NCI-H510A (cell line): ENCODE measurements around the gene KBTBD4.

Source experiments
- DNase-seq: peaks from one replicate; lab custom pipeline; 2025; lab: John Stamatoyannopoulos, UW

Gene KBTBD4

DNA sequence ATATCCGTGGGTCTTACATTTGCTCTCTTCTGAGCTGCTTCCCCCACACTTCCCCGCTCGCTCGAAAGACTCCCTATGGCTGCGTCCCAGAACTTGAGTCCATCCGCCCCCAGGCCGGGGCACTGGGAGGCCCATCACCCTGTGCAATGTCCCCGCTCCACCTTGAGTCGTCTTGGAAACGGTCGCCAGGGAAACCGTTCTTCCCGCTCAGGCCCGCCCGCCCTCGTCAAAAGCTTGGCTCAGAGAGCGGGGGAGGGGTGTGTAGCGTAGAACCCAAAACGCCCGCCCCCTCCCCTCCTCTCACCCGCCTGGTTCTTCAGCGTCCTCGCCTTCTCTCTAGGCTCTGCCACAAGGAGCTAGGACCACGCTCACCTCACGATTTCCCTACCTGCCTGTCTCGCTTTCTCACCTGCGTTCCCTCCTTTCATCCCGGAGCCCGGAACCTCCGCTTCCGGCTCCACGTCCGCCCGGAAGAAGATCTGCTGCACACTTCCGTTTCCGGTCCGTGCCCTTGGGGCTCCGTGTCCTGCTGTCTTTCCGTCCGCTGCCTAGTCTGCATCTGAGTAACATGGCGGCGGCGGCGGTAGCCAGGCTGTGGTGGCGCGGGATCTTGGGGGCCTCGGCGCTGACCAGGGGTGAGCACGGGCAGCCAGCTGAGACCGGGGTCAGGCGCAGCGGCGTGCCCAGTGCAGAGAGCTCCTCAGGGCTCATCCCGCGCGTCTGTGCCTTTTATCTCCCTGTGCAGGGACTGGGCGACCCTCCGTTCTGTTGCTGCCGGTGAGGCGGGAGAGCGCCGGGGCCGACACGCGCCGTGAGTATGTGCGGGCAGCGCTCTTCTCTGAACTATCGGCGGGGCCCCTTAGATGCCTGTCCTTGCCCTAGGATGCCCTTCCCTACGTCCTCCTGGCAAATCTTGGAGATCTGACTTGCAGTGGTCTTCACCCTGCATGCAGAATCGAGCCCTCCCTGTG lies at the start of gene KBTBD4, which contains the start of gene NDUFS3:
TSS of gene KBTBD4 (minus strand) at position 447 of the 971 bp plus-strand sequence. CDS start at position 428, 19 bp downstream.
TSS of gene NDUFS3 (plus strand) at position 551 of the 971 bp plus-strand sequence. CDS start at position 569, 18 bp downstream.
- peak; percentile 48 for DNase-seq

DNA sequence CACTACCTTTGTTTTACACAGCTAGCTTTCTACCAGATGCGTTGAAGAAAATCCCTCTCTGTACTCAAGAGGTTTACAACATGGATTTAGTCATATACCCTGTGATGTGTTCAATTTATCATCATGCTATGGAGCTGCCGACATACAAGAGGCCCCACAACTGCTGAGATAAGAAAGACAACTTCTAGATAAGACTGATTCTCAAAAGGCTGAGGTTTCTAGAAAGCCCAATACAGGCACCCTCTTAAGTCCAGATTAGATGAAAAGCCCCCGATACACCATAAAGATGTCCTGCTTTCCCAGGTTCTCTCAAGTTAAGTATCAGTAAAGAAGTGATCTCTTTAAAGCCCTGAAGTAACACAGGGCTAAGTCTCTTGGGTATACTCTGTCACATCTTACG lies 49.3 kb upstream of the KBTBD4 start:
- no peak for DNase-seq

DNA sequence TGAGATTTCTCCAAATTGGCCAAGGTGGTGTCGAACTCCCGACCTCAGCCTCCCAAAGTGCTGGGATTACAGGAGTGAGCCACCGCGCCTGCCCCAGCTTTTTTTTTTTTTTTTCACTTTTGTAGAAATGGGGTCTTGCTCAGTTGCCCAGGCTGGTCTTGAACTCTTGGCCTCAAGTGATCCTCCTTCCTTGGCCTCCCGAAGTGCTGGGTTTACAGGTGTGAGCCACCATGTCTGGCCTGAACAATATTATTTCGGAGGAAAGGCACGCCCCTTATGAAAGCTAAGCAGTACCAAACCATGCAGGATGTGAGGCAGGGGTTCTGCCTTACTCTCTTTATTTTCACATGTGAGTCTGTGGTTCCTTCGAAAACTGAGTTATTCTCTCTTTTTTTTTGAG lies 47.5 kb upstream of the KBTBD4 start:
- no peak for DNase-seq

DNA sequence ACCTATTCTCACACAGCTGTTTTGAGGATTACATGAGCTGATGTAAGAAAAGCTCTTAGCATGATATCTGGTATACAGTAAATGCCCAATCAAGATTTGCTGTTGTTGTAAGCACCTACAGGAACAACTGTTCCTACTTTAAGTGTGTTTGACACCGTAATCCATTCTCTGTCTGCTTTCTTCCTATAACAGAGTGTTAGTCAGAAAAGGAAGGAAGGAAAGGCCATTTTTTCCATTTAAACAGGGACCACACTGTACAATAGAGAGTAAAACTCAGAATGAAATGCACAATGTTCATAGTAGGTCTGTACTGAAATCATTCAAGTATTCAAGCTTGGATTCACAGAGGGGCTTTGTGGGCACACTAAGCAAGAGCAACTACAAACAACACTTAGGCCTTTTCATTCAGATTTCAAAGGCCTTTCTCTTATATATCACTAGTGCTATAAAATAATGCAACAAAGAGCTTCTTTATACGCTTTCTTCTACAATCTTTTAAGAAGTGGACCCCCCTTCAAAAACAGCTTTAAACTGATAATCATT lies 42.1 kb upstream of the KBTBD4 start:
- DNase-seq = no peak

DNA sequence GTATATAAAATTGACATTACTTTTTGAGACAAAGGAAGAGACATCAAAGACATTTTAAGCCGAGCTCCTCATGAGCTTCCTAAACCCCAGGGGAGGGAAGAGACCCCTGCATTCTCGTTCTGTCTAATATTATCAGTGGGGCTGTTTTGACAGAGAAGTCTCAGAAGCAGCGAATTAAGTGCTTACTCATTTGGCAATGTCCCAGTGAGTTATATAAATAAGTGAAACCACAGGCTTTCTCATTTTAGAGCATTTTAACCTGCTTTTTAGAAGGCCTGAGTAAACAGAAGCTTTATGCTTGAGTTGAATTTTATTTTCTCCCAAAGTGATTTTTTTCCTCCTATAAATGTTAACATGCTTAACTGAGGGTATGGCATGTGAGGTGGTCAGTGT lies 38.6 kb upstream of the KBTBD4 start:
- no peak for DNase-seq

DNA sequence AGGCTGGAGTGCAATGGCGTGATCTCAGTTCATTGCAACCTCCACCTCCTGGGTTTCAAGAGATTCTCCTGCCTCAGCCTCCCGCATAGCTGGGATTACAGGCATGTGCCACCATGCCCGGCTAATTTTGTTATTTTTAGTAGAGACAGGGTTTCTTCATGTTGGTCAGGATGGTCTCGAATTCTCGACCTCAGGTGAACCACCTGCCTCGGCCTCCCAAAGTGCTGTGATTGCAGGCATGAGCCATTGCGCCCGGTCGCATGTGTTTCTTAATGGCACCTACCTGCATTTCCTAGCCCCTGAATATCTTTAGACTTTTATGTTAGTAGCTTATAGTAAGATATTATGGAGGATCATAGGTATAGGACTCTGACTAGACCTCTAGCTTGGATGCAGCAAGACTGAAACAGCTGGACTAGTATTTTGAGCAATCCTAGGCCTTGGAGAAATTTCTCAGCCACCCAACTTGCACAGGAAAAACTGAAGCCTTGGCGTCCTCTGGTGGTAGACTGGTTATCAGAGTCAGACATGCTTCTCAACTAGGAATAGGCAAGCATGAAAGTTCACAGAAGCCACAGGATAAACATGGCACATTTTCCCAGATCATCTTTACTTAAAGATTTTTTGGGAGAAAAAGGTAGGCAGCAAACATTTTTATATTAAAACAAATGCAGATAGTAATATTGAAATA lies 38.1 kb upstream of the KBTBD4 start:
- DNase-seq = no peak

DNA sequence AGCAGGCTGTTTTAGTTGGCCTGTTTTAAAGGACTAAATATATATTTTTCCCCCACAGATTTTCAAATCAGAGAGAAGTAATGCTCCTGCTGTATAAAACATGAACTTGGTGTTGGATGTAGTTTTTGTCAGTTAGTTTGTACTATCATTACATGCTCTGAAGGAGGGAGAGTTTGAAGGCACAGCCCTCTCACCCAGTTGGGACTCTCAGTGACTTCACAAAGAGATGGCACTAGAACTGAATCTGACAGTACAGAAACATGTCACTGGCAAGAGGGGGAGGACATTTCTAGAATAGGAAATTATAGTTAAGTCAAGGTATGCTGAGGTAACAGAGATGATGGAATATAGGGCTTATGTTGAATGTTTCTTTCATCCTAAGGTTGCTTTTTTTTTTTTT lies 36.5 kb upstream of the KBTBD4 start:
- DNase-seq = no peak

DNA sequence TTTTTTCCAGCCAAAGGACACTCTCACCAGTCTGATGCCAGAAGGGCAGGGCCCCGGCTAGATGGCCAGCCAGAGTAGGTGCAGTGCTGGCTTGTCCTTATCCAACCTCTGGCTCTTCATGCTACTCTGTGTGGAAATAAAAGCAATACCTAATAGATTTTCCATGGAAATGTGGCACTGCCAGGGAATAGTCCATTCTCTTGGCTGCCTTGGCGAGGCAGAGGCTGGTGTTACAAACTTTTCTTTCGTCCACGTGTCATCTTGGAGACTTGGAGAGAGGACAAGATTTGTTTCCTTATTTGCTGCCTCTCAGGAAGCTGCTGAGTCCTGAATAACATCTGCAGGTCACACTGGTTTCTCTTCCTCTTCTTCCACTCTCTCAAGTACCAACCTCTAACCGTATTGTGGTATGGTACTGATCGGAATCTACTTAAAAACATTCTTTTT lies 32.6 kb upstream of the KBTBD4 start:
- DNase-seq = no peak

DNA sequence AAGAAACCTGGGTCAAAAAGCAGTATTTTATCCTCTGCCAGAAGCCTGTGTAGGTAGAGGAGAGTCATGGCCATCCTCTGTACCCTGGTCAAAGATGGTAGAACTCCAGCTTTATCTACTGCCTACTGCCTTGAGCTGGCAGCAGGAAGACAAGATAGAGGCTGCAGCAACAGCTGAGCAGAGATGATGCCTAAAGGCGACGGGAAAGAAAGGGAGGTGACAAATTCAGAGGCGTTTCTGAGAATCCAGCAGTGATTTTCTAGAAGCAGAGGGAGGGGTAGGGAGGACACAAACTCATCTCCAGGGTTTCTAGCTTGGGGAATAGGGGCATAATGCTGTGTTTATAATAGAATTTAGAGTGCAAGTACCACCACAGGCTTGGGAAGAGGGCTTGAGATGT lies 30.9 kb upstream of the KBTBD4 start:
- no peak for DNase-seq

DNA sequence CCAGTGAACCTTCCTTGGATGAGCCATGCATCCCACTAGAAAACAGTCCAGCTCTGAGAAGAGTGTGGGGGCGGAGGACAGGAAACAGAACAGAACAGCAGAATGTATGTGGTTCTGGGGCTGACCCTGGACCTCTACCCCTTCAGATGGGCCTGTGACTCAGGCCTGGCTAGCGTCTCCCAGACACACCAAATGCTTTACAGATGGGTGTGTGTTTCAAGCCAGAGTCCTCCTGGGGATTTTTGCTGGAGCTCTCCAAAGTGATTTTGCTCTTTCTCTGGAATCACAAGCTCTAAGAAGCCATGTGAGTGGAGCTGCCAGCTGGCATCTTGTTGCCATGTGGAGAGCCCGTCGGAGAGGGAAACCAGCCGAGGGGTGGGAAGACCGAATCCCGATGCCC lies 28.6 kb upstream of the KBTBD4 start:
- no peak for DNase-seq

DNA sequence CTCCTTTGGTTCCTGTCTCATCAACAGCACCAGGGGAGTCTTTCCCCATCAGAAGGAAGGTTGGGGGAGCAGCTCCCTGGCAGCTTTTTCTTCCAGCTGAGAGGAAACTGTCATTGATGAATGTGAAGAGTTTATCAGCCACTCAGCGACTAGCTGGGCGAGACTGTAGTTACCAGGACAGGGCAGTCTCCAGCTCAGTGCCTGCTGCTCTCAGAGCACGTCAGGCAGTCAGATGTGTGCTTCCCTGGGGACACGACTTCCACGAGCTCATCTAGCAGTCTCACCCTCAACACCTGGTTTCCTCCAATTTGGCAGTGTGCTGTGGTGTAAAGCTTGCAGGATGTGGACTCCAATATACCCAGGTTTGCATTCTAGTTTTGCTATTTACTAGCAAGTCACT lies 28.0 kb upstream of the KBTBD4 start:
- DNase-seq = no peak

DNA sequence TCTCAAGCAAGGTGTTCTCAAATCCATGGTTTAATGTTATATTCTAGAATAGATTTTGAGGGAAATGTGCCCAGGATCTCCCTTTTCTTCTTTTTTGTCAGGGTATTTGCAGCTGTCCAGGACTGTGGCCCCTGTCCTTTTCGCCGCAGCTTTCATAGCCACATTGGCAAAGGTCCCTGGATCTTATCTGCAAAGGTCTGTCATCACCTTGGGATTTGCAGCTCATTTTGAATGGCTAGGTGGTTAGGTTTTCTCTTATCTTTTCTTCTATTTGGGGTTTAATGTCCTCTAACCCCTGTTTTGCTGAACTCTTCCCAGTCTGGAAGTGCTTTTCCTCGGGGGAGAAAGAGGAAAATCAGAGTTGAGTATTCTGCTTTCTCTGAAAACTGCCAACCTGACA lies 27.2 kb upstream of the KBTBD4 start:
- no peak for DNase-seq

DNA sequence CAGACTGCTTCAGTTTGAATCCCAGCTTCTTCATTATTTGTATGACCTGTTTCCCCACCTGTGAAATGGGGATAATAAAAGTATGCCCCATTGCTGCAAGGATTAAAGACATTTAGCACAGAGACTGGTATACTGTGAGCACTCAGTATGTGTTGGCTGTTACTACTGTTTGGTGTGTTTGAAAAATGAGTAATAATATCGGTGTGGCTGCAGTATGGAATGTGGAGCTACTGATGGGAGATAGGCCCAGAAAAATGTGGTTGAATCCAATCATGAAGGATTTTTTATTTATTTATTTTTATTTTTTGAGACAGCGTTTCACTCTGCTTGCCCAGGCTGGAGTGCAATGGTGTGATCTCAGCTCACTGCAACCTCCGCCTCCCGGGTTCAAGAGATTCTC lies 24.5 kb upstream of the KBTBD4 start:
- DNase-seq = no peak

DNA sequence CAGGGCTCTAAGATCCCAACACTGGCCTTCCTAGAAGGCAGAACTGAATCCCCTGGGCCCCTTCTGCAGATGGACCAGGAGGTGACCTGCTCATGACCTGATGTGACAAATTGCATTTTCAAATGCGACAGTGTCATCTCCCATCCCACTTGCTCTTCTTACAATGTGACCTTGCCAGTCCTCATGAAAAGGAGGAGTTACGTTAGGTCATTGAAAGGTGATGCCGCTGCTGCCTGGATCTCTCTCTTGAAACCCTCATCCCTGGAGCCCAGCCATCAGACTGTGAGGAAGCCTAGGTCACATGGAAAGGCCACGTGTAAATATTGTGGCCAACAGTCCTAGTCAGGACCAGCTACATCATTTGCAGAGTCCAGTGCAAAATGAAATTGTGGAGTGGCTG lies 21.1 kb upstream of the KBTBD4 start:
- DNase-seq = no peak

DNA sequence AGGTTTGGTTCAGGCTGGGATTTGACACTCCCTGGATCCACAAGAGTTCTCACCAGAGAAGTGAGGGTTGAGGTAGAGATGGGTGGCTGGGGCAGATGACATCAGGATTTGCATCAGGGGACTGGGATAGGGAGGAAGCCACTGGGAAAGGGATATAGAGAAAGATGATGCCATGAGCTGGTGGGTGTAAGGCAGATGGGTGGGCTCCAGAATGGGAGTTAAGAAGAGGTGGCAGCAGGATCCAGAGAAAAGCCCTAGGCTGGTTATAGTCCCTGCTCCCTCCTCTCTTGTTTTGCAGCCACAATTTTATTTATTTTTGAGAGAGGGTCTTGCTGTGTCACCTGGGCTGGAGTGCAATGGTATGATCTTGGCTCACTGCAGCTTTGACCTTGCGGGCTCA lies 17.2 kb upstream of the KBTBD4 start:
- DNase-seq = no peak

DNA sequence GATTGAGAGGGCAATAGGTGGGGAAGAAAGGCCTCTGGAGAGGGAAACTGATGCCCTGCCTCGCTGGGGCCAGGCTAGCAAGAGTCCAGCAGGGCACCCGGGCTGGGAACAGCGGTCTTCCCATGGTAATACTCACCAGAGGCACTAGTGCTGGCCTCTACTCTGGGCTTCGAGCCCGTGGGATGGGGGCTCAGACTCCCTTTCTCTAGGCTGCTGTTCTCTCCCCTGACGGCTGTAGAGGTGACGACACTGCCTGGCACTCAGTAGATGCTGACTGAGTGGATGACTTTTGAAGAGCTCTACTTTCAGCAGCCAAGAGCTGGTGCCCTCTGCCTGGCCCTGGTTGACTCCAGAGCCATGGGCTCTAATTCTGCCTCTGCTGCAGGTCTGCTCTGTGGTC lies 16.3 kb upstream of the KBTBD4 start:
- DNase-seq = no peak

DNA sequence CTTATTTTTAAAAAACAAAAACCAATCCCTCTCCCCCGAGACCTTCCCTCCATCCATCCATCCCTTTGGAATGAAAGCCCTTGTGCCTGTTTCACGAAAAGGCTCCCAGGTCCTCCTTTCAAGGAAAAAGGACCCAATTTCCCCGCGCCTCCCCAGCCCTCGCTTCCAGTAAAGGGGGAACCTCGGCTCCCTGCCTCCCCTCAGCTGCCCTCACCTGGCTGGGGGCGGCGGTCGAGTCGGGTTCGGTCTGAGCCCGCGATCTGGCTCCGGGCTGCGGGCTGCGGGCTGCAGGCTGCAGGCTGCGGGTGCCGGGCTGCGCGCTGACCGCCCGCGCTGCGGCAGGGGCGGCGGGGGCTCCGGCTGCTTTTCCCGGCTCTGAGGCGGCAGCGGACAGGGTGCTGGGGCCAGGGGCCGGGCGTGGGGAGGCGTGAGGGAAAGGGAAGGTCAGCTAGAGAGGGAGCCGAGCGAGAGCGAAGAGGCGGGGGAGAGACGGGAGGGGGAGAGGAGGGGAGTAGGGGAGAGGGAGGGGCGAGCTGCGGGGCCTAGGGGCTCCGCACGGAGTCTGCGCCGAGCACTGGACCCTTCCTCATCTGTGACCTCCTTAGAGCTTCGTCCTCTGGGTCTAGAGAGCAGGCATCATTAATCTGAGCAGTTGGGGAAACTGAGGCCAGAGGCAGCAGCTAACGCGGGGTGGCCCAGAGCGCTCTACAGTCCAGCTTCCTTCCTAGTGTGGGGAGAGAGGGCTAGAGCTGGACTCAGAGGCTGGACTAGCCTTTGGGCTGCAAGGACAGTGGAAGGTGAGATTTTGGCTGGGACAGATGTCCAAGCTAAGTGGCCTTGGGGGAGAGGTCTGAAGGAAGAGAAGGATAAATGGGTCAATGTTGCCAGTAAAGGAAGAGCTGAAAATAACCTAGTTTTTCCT lies 15.4 kb upstream of the KBTBD4 start, which contains the start of gene C1QTNF4:
TSS of gene C1QTNF4 (minus strand) at position 478 of the 922 bp plus-strand sequence. CDS start 3,601 bp downstream, outside the sequence.
- no peak for DNase-seq

DNA sequence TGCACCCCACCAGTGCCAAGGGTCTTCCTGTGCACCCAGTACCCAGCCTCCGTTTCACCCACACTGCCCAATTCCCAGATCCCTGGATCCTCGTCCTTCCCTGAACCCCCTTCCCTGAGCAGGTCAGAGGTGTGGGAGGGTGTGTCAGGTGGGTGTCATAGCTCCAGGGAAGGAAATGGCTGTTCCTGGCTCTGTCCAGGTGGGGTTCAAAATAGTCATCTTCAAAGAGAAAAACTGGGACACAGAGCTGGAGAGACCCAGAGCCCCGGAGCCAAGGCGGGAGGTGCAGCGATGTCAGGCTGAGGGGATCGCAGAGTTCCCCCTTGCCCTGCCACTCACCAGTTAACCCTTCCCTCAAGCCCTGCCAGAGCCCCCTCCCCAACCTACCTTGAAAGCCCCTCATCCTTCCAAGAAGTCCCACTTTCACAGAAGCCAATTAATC lies 14.7 kb upstream of the KBTBD4 start:
- DNase-seq = no peak

DNA sequence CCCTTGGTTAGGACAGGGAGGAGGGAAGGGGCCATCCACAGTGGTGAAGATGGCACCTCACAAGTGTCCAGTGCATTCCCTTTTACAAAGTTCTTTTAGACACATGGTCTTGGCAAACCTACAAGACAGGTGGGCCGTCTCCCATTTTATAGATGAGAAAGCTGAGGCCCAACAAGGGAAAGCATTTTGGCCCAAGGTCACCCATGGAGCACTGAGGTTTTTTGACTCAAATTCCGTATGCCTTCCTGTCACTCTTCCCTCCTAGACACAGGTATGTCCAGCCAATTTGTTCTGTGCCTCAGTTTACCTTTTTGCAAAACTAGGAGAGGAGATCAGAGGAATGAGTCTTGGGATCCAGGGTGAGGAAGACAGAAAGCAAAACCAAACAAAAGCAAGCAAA lies 14.2 kb upstream of the KBTBD4 start:
- DNase-seq = no peak

DNA sequence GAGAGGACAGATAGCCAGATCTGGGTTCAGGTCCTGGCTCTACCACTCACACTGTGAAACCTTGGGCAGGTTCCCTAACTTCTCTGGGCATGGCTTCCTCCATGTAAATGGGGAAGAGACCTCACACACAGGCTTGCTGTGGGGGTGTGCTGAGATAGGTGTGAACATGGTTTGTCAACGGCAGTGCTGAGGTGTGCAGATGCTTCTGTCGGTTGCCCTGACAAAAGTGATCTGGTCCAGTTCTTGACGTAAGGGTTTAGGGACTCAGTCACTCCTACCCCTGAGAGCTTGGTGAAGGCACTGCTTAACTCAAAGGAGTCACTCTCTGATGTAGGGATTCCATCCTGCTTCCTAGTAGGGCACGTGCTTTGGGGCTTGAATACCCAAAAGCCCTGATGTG lies 13.5 kb upstream of the KBTBD4 start:
- no peak for DNase-seq

DNA sequence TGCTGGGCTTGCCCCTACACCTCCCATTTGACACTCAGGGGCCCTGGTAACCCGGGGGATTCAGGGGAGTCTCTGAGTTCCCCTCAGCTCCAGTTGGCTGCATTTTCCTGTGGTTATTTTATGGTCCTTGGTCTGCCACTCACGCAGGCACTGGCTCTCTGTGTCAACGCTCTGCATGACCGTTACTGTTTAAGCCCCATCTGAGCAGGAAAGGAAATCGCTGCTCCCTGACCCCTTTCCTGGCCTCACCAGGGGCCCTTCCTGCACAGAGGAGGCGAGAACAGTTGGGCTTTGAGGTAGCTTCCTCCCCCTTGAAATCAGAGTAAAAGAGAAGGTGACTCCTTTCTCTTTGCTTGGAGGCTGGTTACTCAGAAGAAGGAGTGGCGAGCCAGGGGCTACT lies 13.0 kb upstream of the KBTBD4 start:
- DNase-seq = no peak
